NB4 (cell line): ENCODE results near the gene OR52B6.

Source experiments
- DNase-seq: peaks from one replicate; pipeline ENCODE4 v3.0.0; 2010; ENCODE audit warnings: low read depth
- H3K4me3 ChIP-seq: one replicate; pipeline ENCODE4 v1.5.1; 2011; ENCODE audit warnings: mild to moderate bottlenecking, low read depth, low read length, moderate library complexity
- MYC ChIP-seq: IDR thresholded peaks from 2 replicates; pipeline ENCODE4 v1.6.1; 2011; ENCODE audit warnings: low read depth, low read length
- POLR2A ChIP-seq: IDR thresholded peaks from 2 replicates; pipeline ENCODE4 v1.6.1; 2011; ENCODE audit warnings: mild to moderate bottlenecking; ENCODE audit not compliant: insufficient read length; ENCODE audit errors: extremely low read depth
- TF ChIP-seq, protein P1 (sequence below): IDR thresholded peaks from one replicate; pipeline ENCODE4 v1.5.1; 2012; ENCODE audit warnings: low read depth, low read length
- TF ChIP-seq, protein P2 (sequence below): IDR thresholded peaks from 2 replicates; pipeline ENCODE4 v1.6.1; 2011; ENCODE audit warnings: low read depth, low read length

Gene OR52B6

DNA sequence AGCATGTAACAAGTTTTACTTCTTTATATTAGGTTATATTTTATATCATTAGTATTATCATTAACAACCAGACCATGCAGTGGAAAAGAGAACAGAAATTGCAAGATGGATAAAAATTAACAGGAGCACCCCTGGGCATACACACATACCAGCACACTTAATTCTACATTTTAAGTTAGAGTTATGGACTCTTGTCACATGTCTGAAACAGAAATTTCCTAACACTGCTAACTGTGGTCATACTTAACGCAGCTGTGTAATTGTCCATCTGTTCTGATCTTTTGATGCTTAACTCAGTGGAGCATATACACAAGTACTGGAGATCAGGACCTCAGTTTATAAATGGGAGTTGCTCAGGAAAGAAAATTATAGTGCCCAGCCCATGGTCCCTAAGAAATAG lies 32.7 kb upstream of the OR52B6 start:
- DNase-seq, result no peak
- TF ChIP-seq, protein P1, sequence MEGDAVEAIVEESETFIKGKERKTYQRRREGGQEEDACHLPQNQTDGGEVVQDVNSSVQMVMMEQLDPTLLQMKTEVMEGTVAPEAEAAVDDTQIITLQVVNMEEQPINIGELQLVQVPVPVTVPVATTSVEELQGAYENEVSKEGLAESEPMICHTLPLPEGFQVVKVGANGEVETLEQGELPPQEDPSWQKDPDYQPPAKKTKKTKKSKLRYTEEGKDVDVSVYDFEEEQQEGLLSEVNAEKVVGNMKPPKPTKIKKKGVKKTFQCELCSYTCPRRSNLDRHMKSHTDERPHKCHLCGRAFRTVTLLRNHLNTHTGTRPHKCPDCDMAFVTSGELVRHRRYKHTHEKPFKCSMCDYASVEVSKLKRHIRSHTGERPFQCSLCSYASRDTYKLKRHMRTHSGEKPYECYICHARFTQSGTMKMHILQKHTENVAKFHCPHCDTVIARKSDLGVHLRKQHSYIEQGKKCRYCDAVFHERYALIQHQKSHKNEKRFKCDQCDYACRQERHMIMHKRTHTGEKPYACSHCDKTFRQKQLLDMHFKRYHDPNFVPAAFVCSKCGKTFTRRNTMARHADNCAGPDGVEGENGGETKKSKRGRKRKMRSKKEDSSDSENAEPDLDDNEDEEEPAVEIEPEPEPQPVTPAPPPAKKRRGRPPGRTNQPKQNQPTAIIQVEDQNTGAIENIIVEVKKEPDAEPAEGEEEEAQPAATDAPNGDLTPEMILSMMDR, result no peak
- TF ChIP-seq MYC (no peak), POLR2A (no peak)
- TF ChIP-seq, protein P2, sequence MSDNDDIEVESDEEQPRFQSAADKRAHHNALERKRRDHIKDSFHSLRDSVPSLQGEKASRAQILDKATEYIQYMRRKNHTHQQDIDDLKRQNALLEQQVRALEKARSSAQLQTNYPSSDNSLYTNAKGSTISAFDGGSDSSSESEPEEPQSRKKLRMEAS, result no peak
- H3K4me3 ChIP-seq, result no peak overlapping the region

DNA sequence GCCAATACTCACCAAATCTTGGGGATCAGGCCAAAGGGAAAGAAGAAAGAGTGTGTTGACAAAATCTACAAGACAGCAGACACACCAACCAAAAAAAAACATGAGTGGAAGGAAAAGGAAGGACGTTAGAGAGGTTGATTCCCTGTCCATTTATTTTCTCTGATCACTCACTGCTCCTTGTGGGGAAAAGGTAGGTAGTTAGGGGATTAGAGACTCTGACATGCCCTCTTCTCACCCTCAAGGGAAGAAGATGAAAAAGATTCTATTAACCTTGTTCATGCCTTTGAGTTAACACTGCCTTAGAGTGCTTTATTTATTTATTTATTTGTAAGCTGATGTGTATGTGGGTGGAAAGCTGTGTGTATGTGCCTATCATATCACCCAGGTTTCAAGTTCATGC lies 32.2 kb upstream of the OR52B6 start, which contains the start of gene OR52H1:
OR52H1 (minus strand) TSS at position 101 of the 400 bp plus-strand sequence. CDS start 3,035 bp downstream, outside the sequence.
- H3K4me3 ChIP-seq, result no peak within 1 kb of the TSS
- TF ChIP-seq POLR2A (no peak), MYC (no peak)
- TF ChIP-seq, protein P1, result no peak
- TF ChIP-seq, protein P2, result no peak
- DNase-seq, result no peak

DNA sequence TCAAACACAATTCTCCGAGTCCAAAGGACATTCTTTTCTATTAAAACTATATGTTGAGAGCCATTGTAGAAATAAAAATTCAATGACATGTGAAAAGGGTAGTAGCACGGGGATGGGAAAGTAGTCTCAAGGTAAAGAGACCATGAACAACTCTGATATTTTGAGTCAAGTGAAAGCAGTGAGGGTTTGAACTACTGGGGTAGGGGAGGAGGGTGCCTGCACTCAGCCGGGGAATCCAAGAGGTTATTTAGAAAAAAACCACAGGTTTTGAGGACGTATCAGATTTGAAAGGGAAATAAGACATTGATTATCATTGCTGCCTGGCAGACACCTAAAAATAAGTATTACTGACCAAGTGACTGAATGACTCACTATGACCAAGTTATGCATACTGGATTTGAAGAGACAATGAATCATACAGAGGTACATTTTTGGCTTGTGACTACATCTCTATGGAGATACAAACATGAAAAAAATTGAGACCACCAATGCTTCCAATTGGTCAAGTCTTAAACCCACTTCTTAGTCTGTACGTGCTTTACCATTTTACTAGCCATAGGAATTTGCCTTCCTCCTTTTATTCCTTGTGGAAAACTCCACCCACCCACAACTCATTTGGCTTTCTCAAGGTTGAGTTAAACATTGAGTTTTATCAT lies 30.1 kb upstream of the OR52B6 start:
- no peak for TF ChIP-seq MYC
- TF ChIP-seq POLR2A, result no peak
- TF ChIP-seq, protein P1, result no peak
- TF ChIP-seq, protein P2, result no peak
- no peak overlapping the region for H3K4me3 ChIP-seq
- DNase-seq, result no peak

DNA sequence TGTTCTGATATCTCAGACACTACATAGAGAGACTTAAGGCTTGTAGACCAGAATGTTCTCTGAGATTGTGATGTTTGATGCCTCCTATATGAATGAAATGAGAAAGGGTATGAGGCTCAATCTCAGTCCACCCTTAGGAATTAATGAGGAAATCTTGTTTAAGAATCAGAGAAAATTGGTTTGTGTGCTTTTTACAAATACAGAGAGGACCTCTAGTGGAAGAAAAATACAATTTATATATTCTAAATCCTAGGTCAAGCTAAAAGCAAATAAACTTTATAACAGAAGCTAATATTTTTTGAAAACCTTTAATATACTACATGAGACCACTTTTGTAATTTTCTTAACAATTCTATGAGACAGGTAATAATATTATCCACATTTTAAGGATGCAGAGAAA lies 27.3 kb upstream of the OR52B6 start:
- no peak overlapping the region for H3K4me3 ChIP-seq
- DNase-seq, result no peak
- TF ChIP-seq MYC (no peak), POLR2A (no peak)
- TF ChIP-seq, protein P2, result no peak
- TF ChIP-seq, protein P1, result no peak

DNA sequence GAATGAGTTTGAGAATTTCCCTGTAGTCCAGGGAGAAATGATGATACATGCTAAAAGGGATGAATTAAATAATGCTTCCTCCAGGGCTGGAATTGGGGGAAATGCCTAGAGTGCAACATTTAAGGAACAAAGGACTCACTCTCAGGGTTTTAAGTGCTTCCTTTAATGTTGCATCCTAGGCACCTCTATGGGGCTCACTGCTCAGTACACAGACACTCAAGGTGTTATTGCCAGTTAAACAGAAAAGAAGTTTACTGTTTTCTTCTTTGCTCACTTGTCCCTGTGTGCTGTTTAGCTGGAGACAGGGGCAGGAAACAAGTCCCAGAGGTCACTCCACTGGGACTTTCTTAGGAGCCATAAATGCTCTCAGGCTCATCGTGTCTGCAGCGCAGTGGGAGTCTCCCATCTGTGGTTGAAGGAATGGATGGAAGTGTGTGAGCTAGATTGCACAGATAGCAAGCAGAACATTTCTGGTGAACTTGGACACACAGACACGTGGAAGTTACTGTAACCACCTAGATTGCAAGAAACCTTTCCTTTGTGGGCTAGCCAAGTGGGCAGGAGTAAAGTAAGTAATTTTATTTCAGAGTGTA lies 24.0 kb upstream of the OR52B6 start:
- TF ChIP-seq, protein P1, result no peak
- TF ChIP-seq MYC, result no peak
- TF ChIP-seq, protein P2, result no peak
- TF ChIP-seq POLR2A, result no peak
- DNase-seq, result no peak
- no peak overlapping the region for H3K4me3 ChIP-seq

DNA sequence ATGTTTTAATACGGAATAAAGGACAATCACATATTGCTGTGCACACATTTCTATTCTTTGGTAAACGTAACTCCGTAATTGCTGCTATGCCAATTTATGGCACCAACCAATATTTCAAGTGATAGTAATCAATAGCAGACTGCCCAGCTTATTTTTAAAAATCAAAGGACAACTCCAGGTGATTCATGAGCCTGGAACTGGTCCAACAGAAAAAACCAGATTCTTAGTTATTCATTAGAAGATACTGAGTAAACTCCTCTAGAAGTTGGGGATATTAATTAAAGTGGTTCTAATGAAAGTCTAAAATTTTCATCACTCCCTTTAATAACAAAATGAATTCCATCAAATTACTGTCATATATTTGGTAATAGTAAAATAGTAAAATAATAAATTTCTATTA lies 22.9 kb upstream of the OR52B6 start:
- no peak overlapping the region for H3K4me3 ChIP-seq
- TF ChIP-seq POLR2A (no peak), MYC (no peak)
- TF ChIP-seq, protein P2, result no peak
- TF ChIP-seq, protein P1, result no peak
- no peak for DNase-seq
